GM12878 (cell line): ENCODE data around the gene AXL. TPM values are rescaled to one million over a fixed set of nuclear protein-coding genes. Genes with fewer than 3 reads are reported as not detected.
A peak's percentile ranks its signal among the peaks of the same experiment; 100 is the strongest.

ENCODE experiments used
- BCLAF1 ChIP-seq: fragments of 450-650 bp; IDR thresholded peaks from 2 replicates; pipeline ENCODE4 v1.6.1; 2017; ENCODE audit warnings: antibody characterized with exemption, mild to moderate bottlenecking, moderate library complexity
- BMI1 ChIP-seq: fragments of 450-650 bp; IDR thresholded peaks from 2 replicates; pipeline ENCODE4 v1.6.1; 2016; ENCODE audit warnings: mild to moderate bottlenecking, moderate library complexity, borderline replicate concordance
- CHD4 ChIP-seq: fragments of 200-600 bp; sonication (generic); IDR thresholded peaks from 2 replicates; pipeline ENCODE4 v1.6.1; 2016; ENCODE audit warnings: mild to moderate bottlenecking
- CTCF ChIP-seq, 3 experiments: IDR thresholded peaks in 2 of 3; conservative IDR thresholded peaks in 1 of 3; 2 replicates each; pipeline ENCODE4 v1.5.1; 2011; ENCODE audit warnings: low read depth in 3 of 3, low read length in 3 of 3, mild to moderate bottlenecking in 3 of 3, control low read depth in 2 of 3, moderate library complexity in 2 of 3, inconsistent platforms in 1 of 3, mixed read lengths in 1 of 3; ENCODE audit not compliant: control insufficient read depth in 2 of 3, insufficient read depth in 1 of 3; ENCODE audit errors: extremely low read depth in 1 of 3
- EGR1 ChIP-seq, 2 experiments: IDR thresholded peaks; 1 replicate in 1 of 2; 2 replicates in 1 of 2; pipeline ENCODE4 v1.6.1; 2011 to 2012; ENCODE audit warnings: low read depth in 2 of 2, low read length in 2 of 2, borderline replicate concordance in 1 of 2, mild to moderate bottlenecking in 1 of 2, moderate library complexity in 1 of 2
- IRF4 ChIP-seq: IDR thresholded peaks from 2 replicates; pipeline ENCODE4 v1.6.1; 2011; ENCODE audit warnings: low read depth, low read length
- MLLT1 ChIP-seq: fragments of 450-650 bp; IDR thresholded peaks from 2 replicates; pipeline ENCODE4 v1.6.1; 2016; ENCODE audit warnings: mild to moderate bottlenecking
- MTA3 ChIP-seq: IDR thresholded peaks from 2 replicates; pipeline ENCODE4 v1.6.1; 2012; ENCODE audit warnings: low read length, inconsistent platforms, borderline replicate concordance
- NFIC ChIP-seq: IDR thresholded peaks from 2 replicates; pipeline ENCODE4 v1.6.1; 2012; ENCODE audit warnings: low read depth, mild to moderate bottlenecking, inconsistent platforms, low read length, moderate library complexity
- NR2F1 ChIP-seq: fragments of 450-650 bp; conservative IDR thresholded peaks from 2 replicates; pipeline ENCODE4 v1.6.1; 2017; ENCODE audit warnings: mild to moderate bottlenecking
- POU2F2 ChIP-seq: IDR thresholded peaks from 3 replicates; pipeline ENCODE4 v1.6.1; 2011; ENCODE audit warnings: low read depth, mild to moderate bottlenecking, low read length, borderline replicate concordance
- RAD21 ChIP-seq: IDR thresholded peaks from 2 replicates; pipeline ENCODE4 v1.6.1; 2011; ENCODE audit warnings: mild to moderate bottlenecking, low read depth, low read length, moderate library complexity; ENCODE audit not compliant: insufficient read depth
- RELA ChIP-seq: fragments of 450-650 bp; IDR thresholded peaks from 2 replicates; pipeline ENCODE4 v1.8.0; 2014; ENCODE audit warnings: borderline replicate concordance; ENCODE audit not compliant: partially characterized antibody
- SMAD1 ChIP-seq: fragments of 450-650 bp; IDR thresholded peaks from 2 replicates; pipeline ENCODE4 v1.6.1; 2018; ENCODE audit warnings: mild to moderate bottlenecking, low read depth; ENCODE audit not compliant: partially characterized antibody
- SMC3 ChIP-seq: IDR thresholded peaks from 2 replicates; pipeline ENCODE4 v1.6.1; 2011; ENCODE audit warnings: low read length, improper control_type of control experiment, borderline replicate concordance
- SREBF2 ChIP-seq: IDR thresholded peaks from 2 replicates; pipeline ENCODE4 v1.6.1; 2012; ENCODE audit warnings: mild to moderate bottlenecking, low read length
- ZBTB40 ChIP-seq: fragments of 450-650 bp; IDR thresholded peaks from 2 replicates; pipeline ENCODE4 v1.6.1; 2016; ENCODE audit warnings: mild to moderate bottlenecking, moderate library complexity, borderline replicate concordance
- ZNF24 ChIP-seq: fragments of 450-650 bp; IDR thresholded peaks from 2 replicates; pipeline ENCODE4 v1.6.1; 2017; ENCODE audit warnings: antibody characterized with exemption, mild to moderate bottlenecking
- ZNF622 ChIP-seq: fragments of 450-650 bp; IDR thresholded peaks from 2 replicates; pipeline ENCODE4 v1.6.1; 2017; ENCODE audit warnings: mild to moderate bottlenecking, inconsistent platforms
- polyA plus RNA-seq, 11 experiments: library from polyadenylated mRNA; depleted of rRNA in 4 of 11; unstranded in 6 of 11; stranded (reverse) in 5 of 11; fragments of >200 nt; fragmentation: Nextera tagmentation in 4 of 11; fragmentation: Illumina TruSeq in 1 of 11; extraction: Ambion mirVana in 4 of 11; extraction: Trizol in 1 of 11; gene quantifications; 1 replicate in 1 of 11; 2 replicates in 10 of 11; pipeline versions ENCODE4 v1.2.1 to v1.2.3, GENCODE V29; 2011 to 2016; ENCODE audit warnings: inconsistent platforms in 2 of 11, missing spikeins in 2 of 11, low read depth in 1 of 11
- total RNA-seq, 4 experiments: library from RNA; depleted of rRNA in 3 of 4; stranded (reverse); fragments of >200 nt in 3 of 4; fragmentation: Illumina TruSeq in 1 of 4; extraction: Trizol in 1 of 4; gene quantifications; 2 replicates each; pipeline versions ENCODE4 v1.2.1 to v1.2.3, GENCODE V29; 2013 to 2021

Gene AXL
- total and polyA plus RNA-seq, 10 of the 15 experiments (the other 5 are each of a cell fraction or from before 2014, with no cell fraction given): under 0.01 to 0.33 (median 0.07) TPM; not detected in 4

GRCh38 chr19:41263042-41263849 lies 44.2 kb downstream of the AXL start (continued):
- TF ChIP-seq BCLAF1 (peak; percentile 82), SMAD1 (peak; percentile 46), NR2F1 (peak; percentile 37), ZNF24 (no peak), CHD4 (no peak), EGR1 (IDR thresholded peaks at IDR 0.05; ENCODE audit: borderline replicate concordance in 1 of 2, low read depth in 2 of 2, low read length in 2 of 2) (peak; percentile 26 to 60; a peak in 2 of 3 replicates), POU2F2 (peak; percentile 89), CTCF (IDR thresholded peaks at IDR 0.05 in 2 of 3, conservative IDR thresholded peaks at IDR 0.05 in 1 of 3; ENCODE audit: control insufficient read depth in 2 of 3, extremely low read depth in 1 of 3, insufficient read depth in 1 of 3, low read depth in 3 of 3, low read length in 3 of 3) (no peak), IRF4 (peak; percentile 91), RAD21 (no peak), SMC3 (no peak), NFIC (peak; percentile 48; the same call in 1 of the 2 replicates), BMI1 (peak; percentile 77), RELA (peak; percentile 44), MLLT1 (peak; percentile 79), ZBTB40 (no peak), SREBF2 (peak; percentile 81), ZNF622 (no peak), MTA3 (0 out of 2 replicates have a peak, but pooled peaks have one; percentile 53)
